ENCODE measurements around the gene SOCS4. TPM values are rescaled to one million over a fixed set of nuclear protein-coding genes. Genes with fewer than 3 reads are reported as not detected.
"Not testable (repeated sequence)": the region's sequence is repeated elsewhere in the genome, so short reads cannot be mapped to it uniquely, and the experiment has no call there.

SOCS4 gene
- total RNA-seq, 1 donor from 2014 or later = 23.7 TPM

DNA sequence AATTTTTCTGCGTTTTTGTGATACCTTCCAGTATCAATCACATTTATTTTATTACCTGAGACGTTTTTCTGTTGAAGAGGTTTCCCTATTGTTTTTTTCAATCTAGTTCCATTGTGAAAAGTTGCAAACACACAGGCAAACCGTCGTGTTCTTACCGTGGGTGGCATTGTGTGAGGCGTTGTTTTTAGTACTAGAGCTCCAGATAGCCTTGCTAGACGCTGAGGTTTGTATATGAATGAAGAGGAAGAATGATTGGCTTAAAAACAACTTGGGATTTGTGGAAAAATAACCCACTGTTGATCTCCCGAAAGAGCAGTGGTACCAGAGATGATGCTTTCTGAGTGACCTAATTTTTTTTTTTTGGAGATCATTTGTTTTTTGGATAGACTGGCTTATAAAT, 1.0 kb downstream of the SOCS4 start:
- H3K27ac Mint-ChIP-seq = peak overlapping the region; percentile 97
- DNase-seq (ENCODE audit: low spot score, unreplicated experiment) = no peak
- no peaks in the 10 kb centered on the region for H3K9me3 Mint-ChIP-seq (ENCODE audit: low read depth)
- TF ChIP-seq, protein P1, sequence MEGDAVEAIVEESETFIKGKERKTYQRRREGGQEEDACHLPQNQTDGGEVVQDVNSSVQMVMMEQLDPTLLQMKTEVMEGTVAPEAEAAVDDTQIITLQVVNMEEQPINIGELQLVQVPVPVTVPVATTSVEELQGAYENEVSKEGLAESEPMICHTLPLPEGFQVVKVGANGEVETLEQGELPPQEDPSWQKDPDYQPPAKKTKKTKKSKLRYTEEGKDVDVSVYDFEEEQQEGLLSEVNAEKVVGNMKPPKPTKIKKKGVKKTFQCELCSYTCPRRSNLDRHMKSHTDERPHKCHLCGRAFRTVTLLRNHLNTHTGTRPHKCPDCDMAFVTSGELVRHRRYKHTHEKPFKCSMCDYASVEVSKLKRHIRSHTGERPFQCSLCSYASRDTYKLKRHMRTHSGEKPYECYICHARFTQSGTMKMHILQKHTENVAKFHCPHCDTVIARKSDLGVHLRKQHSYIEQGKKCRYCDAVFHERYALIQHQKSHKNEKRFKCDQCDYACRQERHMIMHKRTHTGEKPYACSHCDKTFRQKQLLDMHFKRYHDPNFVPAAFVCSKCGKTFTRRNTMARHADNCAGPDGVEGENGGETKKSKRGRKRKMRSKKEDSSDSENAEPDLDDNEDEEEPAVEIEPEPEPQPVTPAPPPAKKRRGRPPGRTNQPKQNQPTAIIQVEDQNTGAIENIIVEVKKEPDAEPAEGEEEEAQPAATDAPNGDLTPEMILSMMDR (IDR thresholded peaks at IDR 0.05; ENCODE audit: unreplicated experiment) = no peak
- no peaks in the 10 kb centered on the region for H3K27me3 Mint-ChIP-seq
- H3K36me3 Mint-ChIP-seq (ENCODE audit: insufficient read depth) = no peaks in the 10 kb centered on the region
- H3K4me1 Mint-ChIP-seq (ENCODE audit: low read depth) = peaks cover 42% of the 10 kb centered on the region
- H3K4me3 Mint-ChIP-seq (ENCODE audit: low read depth) = peak overlapping the region; percentile 93

DNA sequence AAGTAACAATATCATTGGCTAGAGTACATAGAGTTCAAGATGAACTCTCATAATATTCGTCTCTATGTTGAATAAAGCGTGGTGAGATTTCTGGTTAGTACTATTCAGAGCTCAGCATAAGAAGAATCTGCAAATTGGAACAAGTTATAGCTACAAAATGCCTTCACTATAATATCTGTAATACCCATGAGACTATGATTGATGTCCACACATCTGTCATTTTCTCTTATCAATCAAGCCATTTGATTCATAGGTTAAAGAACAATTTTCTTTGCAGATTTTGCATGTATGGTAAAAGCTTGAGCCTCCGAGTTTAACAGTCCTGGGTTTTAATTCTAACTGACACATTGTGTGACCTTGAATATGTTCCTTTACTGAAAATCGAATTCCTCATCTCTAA, 1.4 kb downstream of the SOCS4 start:
- Mint-ChIP-seq H3K27ac (peak overlapping the region; percentile 97), H3K27me3 (no peaks in the 10 kb centered on the region), H3K36me3 (ENCODE audit: insufficient read depth) (no peaks in the 10 kb centered on the region), H3K4me1 (ENCODE audit: low read depth) (peaks cover 42% of the 10 kb centered on the region), H3K9me3 (ENCODE audit: low read depth) (no peaks in the 10 kb centered on the region), H3K4me3 (ENCODE audit: low read depth) (peak overlapping the region; percentile 93)
- no peak for DNase-seq (ENCODE audit: low spot score, unreplicated experiment)
- TF ChIP-seq, protein P1 (IDR thresholded peaks at IDR 0.05; ENCODE audit: unreplicated experiment) = no peak

DNA sequence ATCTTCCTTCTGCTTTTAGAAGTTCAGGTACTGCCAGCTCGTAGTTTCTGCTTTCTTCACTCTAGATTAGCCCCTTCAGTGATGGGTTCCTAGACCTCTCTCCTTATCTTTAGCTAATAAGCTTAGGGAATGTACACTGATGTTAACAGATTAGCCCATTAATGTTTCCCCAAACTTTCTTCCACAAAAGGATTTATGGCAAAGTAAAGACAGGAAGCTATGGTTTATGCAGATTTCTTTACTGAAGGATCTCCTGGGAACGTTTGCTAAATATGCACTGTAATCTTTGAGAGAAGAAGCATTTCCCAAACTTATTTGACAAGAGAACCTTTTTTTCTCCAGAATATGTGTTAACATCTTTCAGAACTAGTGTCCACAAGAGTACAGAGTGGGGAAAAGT, 4.2 kb downstream of the SOCS4 start:
- Mint-ChIP-seq H3K36me3 (ENCODE audit: insufficient read depth) (peaks cover 7% of the 10 kb centered on the region), H3K9me3 (ENCODE audit: low read depth) (no peaks in the 10 kb centered on the region), H3K27me3 (no peaks in the 10 kb centered on the region), H3K4me1 (ENCODE audit: low read depth) (peaks cover 27% of the 10 kb centered on the region), H3K4me3 (ENCODE audit: low read depth) (no peak overlapping the region), H3K27ac (no peak overlapping the region)
- no peak for DNase-seq (ENCODE audit: low spot score, unreplicated experiment)
- TF ChIP-seq, protein P1 (IDR thresholded peaks at IDR 0.05; ENCODE audit: unreplicated experiment) = no peak

DNA sequence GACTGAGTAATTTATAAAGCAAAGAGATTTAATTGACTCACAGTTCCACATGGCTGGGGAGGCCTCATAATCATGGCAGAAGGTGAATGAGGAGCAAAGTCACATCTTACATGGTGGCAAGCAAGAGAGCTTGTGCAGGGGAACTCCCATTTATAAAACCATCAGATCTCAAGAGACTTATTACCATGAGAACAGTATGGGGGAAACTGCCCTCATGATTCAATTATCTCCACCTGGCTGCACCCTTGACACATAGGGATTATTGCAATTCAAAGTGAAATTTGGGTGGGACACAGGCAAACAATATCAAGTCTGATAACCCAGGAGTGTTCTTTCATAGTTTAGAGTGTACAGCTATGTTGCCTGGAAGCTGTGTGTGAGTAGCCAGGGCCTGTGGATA, 11.0 kb downstream of the SOCS4 start:
- DNase-seq (ENCODE audit: low spot score, unreplicated experiment); H3K27me3 Mint-ChIP-seq; H3K4me1 Mint-ChIP-seq (ENCODE audit: low read depth); H3K4me3 Mint-ChIP-seq (ENCODE audit: low read depth); H3K9me3 Mint-ChIP-seq (ENCODE audit: low read depth): not testable (repeated sequence)
- Mint-ChIP-seq H3K36me3 (ENCODE audit: insufficient read depth) (peaks cover 22% of the 10 kb centered on the region), H3K27ac (peak overlapping the region; percentile 59)

DNA sequence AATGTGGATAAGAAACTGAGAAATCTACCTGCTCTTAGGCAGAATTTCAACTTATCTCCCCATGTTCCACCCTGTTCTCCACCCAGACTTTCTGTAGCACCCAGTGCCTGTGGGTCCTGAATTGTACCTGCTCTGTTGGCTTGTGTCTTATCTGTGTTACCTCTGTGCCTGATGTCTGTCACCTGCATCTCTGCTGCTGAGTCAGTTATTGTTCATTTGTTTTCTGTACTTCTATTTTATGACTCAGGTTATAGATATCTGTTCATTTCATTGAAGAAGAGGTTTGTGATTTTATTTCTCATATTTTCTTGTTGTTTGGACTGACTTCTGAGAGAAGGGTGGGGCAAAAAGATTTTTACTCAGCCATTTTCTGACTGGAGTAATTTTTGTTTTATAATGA, 11.7 kb downstream of the SOCS4 start:
- DNase-seq (ENCODE audit: low spot score, unreplicated experiment) = no peak
- H3K4me1 Mint-ChIP-seq (ENCODE audit: low read depth) = no peaks in the 10 kb centered on the region
- H3K27me3 Mint-ChIP-seq = no peaks in the 10 kb centered on the region
- H3K27ac Mint-ChIP-seq = no peak overlapping the region
- TF ChIP-seq, protein P1 (IDR thresholded peaks at IDR 0.05; ENCODE audit: unreplicated experiment) = no peak
- peaks cover 26% of the 10 kb centered on the region for H3K36me3 Mint-ChIP-seq (ENCODE audit: insufficient read depth)
- H3K9me3 Mint-ChIP-seq (ENCODE audit: low read depth) = no peaks in the 10 kb centered on the region
- H3K4me3 Mint-ChIP-seq (ENCODE audit: low read depth) = no peak overlapping the region

DNA sequence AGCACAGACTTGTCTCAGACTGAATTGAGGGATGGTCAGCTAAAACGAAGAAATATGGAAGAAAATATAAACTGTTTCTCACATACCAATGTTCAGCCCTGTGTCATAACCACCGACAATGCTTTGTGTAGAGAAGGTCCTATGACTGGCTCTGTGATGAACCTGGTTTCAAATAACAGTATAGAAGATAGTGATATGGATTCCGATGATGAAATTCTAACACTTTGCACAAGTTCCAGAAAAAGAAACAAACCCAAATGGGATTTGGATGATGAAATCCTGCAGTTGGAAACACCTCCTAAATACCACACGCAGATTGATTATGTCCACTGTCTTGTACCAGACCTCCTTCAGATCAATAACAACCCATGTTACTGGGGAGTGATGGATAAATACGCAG, 16.5 kb downstream of the SOCS4 start:
- peaks cover 13% of the 10 kb centered on the region for H3K36me3 Mint-ChIP-seq (ENCODE audit: insufficient read depth)
- TF ChIP-seq, protein P1 (IDR thresholded peaks at IDR 0.05; ENCODE audit: unreplicated experiment) = no peak
- no peaks in the 10 kb centered on the region for H3K4me1 Mint-ChIP-seq (ENCODE audit: low read depth)
- DNase-seq (ENCODE audit: low spot score, unreplicated experiment) = no peak
- H3K27me3 Mint-ChIP-seq = no peaks in the 10 kb centered on the region
- no peak overlapping the region for H3K4me3 Mint-ChIP-seq (ENCODE audit: low read depth)
- H3K9me3 Mint-ChIP-seq (ENCODE audit: low read depth) = no peaks in the 10 kb centered on the region
- no peak overlapping the region for H3K27ac Mint-ChIP-seq
